MM.1S (cell line): ENCODE measurements around the gene MISP3.

Source experiments
- DNase-seq: peaks from one replicate; pipeline ENCODE4 v3.0.0-alpha.2; 2015
- H2AFZ ChIP-seq: fragments of 300-600 bp; sonication (generic); 2 replicates; pipeline ENCODE4 v1.6.0; 2016; ENCODE audit warnings: antibody characterized with exemption, low read length
- H3F3A ChIP-seq: fragments of 300-600 bp; sonication (generic); 2 replicates; pipeline ENCODE4 v1.6.1; 2016; ENCODE audit warnings: mild to moderate bottlenecking, antibody characterized with exemption, low read length, moderate library complexity, mixed read lengths; ENCODE audit not compliant: insufficient read depth
- H3K27ac ChIP-seq: fragments of 300-600 bp; sonication (generic); 2 replicates; pipeline ENCODE4 v1.5.1; 2016; ENCODE audit warnings: mild to moderate bottlenecking, low read length
- H3K27me3 ChIP-seq: fragments of 300-600 bp; sonication (generic); replicated peaks from 2 replicates; pipeline ENCODE4 v1.6.0; 2016; ENCODE audit warnings: low read length; ENCODE audit not compliant: insufficient read depth
- H3K36me3 ChIP-seq: fragments of 300-600 bp; sonication (generic); replicated peaks from 2 replicates; pipeline ENCODE4 v1.6.1; 2016; ENCODE audit warnings: mild to moderate bottlenecking, low read length, mixed read lengths; ENCODE audit not compliant: insufficient read depth
- H3K4me1 ChIP-seq: fragments of 300-600 bp; sonication (generic); 2 replicates; pipeline ENCODE4 v1.6.1; 2016; ENCODE audit warnings: low read length, mixed read lengths
- H3K4me2 ChIP-seq: fragments of 300-600 bp; sonication (generic); 2 replicates; pipeline ENCODE4 v1.6.0; 2016; ENCODE audit warnings: low read depth, low read length
- H3K4me3 ChIP-seq: fragments of 300-600 bp; sonication (generic); 2 replicates; pipeline ENCODE4 v1.5.1; 2016; ENCODE audit warnings: low read length, mixed read lengths
- H3K79me2 ChIP-seq: fragments of 300-600 bp; sonication (generic); 2 replicates; pipeline ENCODE4 v1.6.1; 2016; ENCODE audit warnings: mixed run types, low read length, mixed read lengths
- H3K9ac ChIP-seq: fragments of 300-600 bp; sonication (generic); 2 replicates; pipeline ENCODE4 v1.6.1; 2016; ENCODE audit warnings: low read length, mixed read lengths
- H3K9me2 ChIP-seq: fragments of 300-600 bp; sonication (generic); replicated peaks from 2 replicates; pipeline ENCODE4 v1.6.1; 2016; ENCODE audit warnings: mild to moderate bottlenecking, low read length, mixed read lengths; ENCODE audit not compliant: insufficient read depth
- H3K9me3 ChIP-seq: fragments of 300-600 bp; sonication (generic); replicated peaks from 2 replicates; pipeline ENCODE4 v1.6.1; 2016; ENCODE audit warnings: mild to moderate bottlenecking, low read length, mixed read lengths; ENCODE audit not compliant: insufficient read depth
- H4K20me1 ChIP-seq: fragments of 300-600 bp; sonication (generic); 2 replicates; pipeline ENCODE4 v1.6.1; 2016; ENCODE audit warnings: mild to moderate bottlenecking, low read length, moderate library complexity, mixed read lengths; ENCODE audit not compliant: insufficient read depth
- CTCF ChIP-seq: fragments of 300-600 bp; sonication (generic); IDR thresholded peaks from 2 replicates; pipeline ENCODE4 v1.5.1; 2016; ENCODE audit warnings: antibody characterized with exemption, low read length, mixed read lengths
- EZH2 ChIP-seq: fragments of 300-600 bp; sonication (generic); optimal IDR thresholded peaks from 2 replicates; pipeline ENCODE3; 2017; ENCODE audit warnings: low read depth, mild to moderate bottlenecking, antibody characterized with exemption, low read length, mixed read lengths
- EZH2phosphoT487 ChIP-seq: fragments of 300-600 bp; sonication (generic); IDR thresholded peaks from 2 replicates; pipeline ENCODE4 v1.6.1; 2018; ENCODE audit warnings: antibody characterized with exemption, low read length

The MISP3 gene

GRCh38 chr19:14053032-14053431, 19.6 kb upstream of the MISP3 start:
- Histone ChIP-seq H3K27ac (no peak overlapping the region), H2AFZ (no peak overlapping the region), H3K4me1 (no peaks in the 10 kb centered on the region), H4K20me1 (no peaks in the 10 kb centered on the region), H3K9me2 (no peaks in the 10 kb centered on the region), H3K4me3 (no peak overlapping the region), H3K27me3 (peaks cover 12% of the 10 kb centered on the region), H3K9me3 (no peaks in the 10 kb centered on the region), H3F3A (no peaks in the 10 kb centered on the region), H3K4me2 (no peak overlapping the region), H3K79me2 (no peaks in the 10 kb centered on the region), H3K9ac (no peak overlapping the region), H3K36me3 (no peaks in the 10 kb centered on the region)
- no peak for TF ChIP-seq EZH2
- no peak for TF ChIP-seq CTCF
- no peak for TF ChIP-seq EZH2phosphoT487
- DNase-seq, result no peak

GRCh38 chr19:14053500-14053899, 19.1 kb upstream of the MISP3 start:
- Histone ChIP-seq H3K9me2 (no peaks in the 10 kb centered on the region), H3F3A (no peaks in the 10 kb centered on the region), H3K79me2 (no peaks in the 10 kb centered on the region), H2AFZ (no peak overlapping the region), H3K4me3 (no peak overlapping the region), H3K27me3 (peaks cover 17% of the 10 kb centered on the region), H3K36me3 (no peaks in the 10 kb centered on the region), H3K9ac (no peak overlapping the region), H3K27ac (no peak overlapping the region), H3K4me1 (no peaks in the 10 kb centered on the region), H4K20me1 (no peaks in the 10 kb centered on the region), H3K4me2 (no peak overlapping the region), H3K9me3 (no peaks in the 10 kb centered on the region)
- no peak for DNase-seq
- no peak for TF ChIP-seq EZH2
- no peak for TF ChIP-seq CTCF
- no peak for TF ChIP-seq EZH2phosphoT487

GRCh38 chr19:14054099-14054498, 18.5 kb upstream of the MISP3 start:
- TF ChIP-seq EZH2, result no peak
- TF ChIP-seq CTCF, result no peak
- no peak for TF ChIP-seq EZH2phosphoT487
- Histone ChIP-seq H3K79me2 (no peaks in the 10 kb centered on the region), H4K20me1 (no peaks in the 10 kb centered on the region), H3K4me1 (no peaks in the 10 kb centered on the region; the same call in 1 of the 2 replicates), H3K4me3 (no peak overlapping the region), H3K9me3 (no peaks in the 10 kb centered on the region), H3K36me3 (no peaks in the 10 kb centered on the region), H2AFZ (no peak overlapping the region), H3K27me3 (peaks cover 23% of the 10 kb centered on the region), H3K9ac (no peak overlapping the region), H3K4me2 (no peak overlapping the region), H3F3A (no peaks in the 10 kb centered on the region), H3K9me2 (no peaks in the 10 kb centered on the region), H3K27ac (no peak overlapping the region)
- no peak for DNase-seq
